CD1c-positive myeloid dendritic cell (primary cell): ENCODE measurements around the gene CDC42BPB.
"Not testable (repeated sequence)": the region's sequence is repeated elsewhere in the genome, so short reads cannot be mapped to it uniquely, and the experiment has no call there.

Experiments
- DNase-seq: peaks from one replicate; pipeline ENCODE4 v3.0.0-alpha.2; 2016; ENCODE audit errors: extremely low spot score

The CDC42BPB gene

GRCh38 chr14:102900631-102901571, 156.4 kb downstream of the CDC42BPB start:
- no peak for DNase-seq

- DNase-seq = no peak
These were observed 157.8 kb downstream of the CDC42BPB start for GRCh38 chr14:102899516-102899900.

- DNase-seq = no peak
These were observed 158.4 kb downstream of the CDC42BPB start for GRCh38 chr14:102898776-102899515.

- DNase-seq = no peak
These were observed 159.1 kb downstream of the CDC42BPB start for GRCh38 chr14:102898298-102898697.

- DNase-seq = no peak
These were observed 159.9 kb downstream of the CDC42BPB start for GRCh38 chr14:102897299-102898027.

- not testable (repeated sequence) for DNase-seq
These were observed 160.6 kb downstream of the CDC42BPB start for GRCh38 chr14:102896735-102897134.

GRCh38 chr14:102893452-102893851, 163.9 kb downstream of the CDC42BPB start:
- no peak for DNase-seq

GRCh38 chr14:102892651-102893050, 164.7 kb downstream of the CDC42BPB start:
- DNase-seq = no peak

GRCh38 chr14:102891556-102891955, 165.8 kb downstream of the CDC42BPB start:
- DNase-seq = no peak

GRCh38 chr14:102891111-102891510, 166.2 kb downstream of the CDC42BPB start:
- DNase-seq = no peak

- no peak for DNase-seq
These were observed 167.7 kb downstream of the CDC42BPB start for GRCh38 chr14:102889615-102890014.

- no peak for DNase-seq
These were observed 168.6 kb downstream of the CDC42BPB start for GRCh38 chr14:102888748-102889147.

GRCh38 chr14:102885737-102886447, 171.5 kb downstream of the CDC42BPB start:
- no peak for DNase-seq

GRCh38 chr14:102883554-102883953, 173.8 kb downstream of the CDC42BPB start:
- no peak for DNase-seq

GRCh38 chr14:102883089-102883541, 174.2 kb downstream of the CDC42BPB start:
- no peak for DNase-seq
